Fibroblast of skin of right biceps (primary cell): ENCODE data around the gene CAMKMT.

Experiments used
- DNase-seq: peaks from one replicate; pipeline ENCODE4 v3.0.0-alpha.2; 2013

The CAMKMT gene

GRCh38 chr2:44605511-44605910 is 243.8 kb downstream of the CAMKMT start:
- DNase-seq: no peak

GRCh38 chr2:44612276-44612675 is 250.5 kb downstream of the CAMKMT start:
- no peak for DNase-seq

GRCh38 chr2:44614940-44615339 is 253.2 kb downstream of the CAMKMT start:
- DNase-seq: no peak

- no peak for DNase-seq
These were observed 254.3 kb downstream of the CAMKMT start for GRCh38 chr2:44615950-44616518.

- DNase-seq: no peak
These were observed 255.0 kb downstream of the CAMKMT start for GRCh38 chr2:44616667-44617155.

- no peak for DNase-seq
These were observed 256.7 kb downstream of the CAMKMT start for GRCh38 chr2:44618251-44619023.

- no peak for DNase-seq
These were observed 258.6 kb downstream of the CAMKMT start for GRCh38 chr2:44620189-44620990.

GRCh38 chr2:44623622-44624351 is 262.0 kb downstream of the CAMKMT start:
- DNase-seq: no peak

GRCh38 chr2:44628297-44628696 is 266.6 kb downstream of the CAMKMT start:
- no peak for DNase-seq

- no peak for DNase-seq
These were observed 271.4 kb downstream of the CAMKMT start for GRCh38 chr2:44632931-44633689.

- no peak for DNase-seq
These were observed 274.0 kb downstream of the CAMKMT start for GRCh38 chr2:44635725-44636124.

GRCh38 chr2:44638649-44639048 is 276.9 kb downstream of the CAMKMT start:
- DNase-seq: no peak

GRCh38 chr2:44639399-44639798 is 277.7 kb downstream of the CAMKMT start:
- no peak for DNase-seq

- DNase-seq: no peak
These were observed 280.5 kb downstream of the CAMKMT start for GRCh38 chr2:44642123-44642857.

- DNase-seq: no peak
These were observed 284.2 kb downstream of the CAMKMT start for GRCh38 chr2:44645937-44646336.

GRCh38 chr2:44649381-44649780 is 287.6 kb downstream of the CAMKMT start:
- DNase-seq: no peak

- no peak for DNase-seq
These were observed 289.0 kb downstream of the CAMKMT start for GRCh38 chr2:44650796-44651195.

GRCh38 chr2:44651974-44652373 is 290.2 kb downstream of the CAMKMT start:
- DNase-seq: no peak

GRCh38 chr2:44652701-44653100 is 291.0 kb downstream of the CAMKMT start:
- no peak for DNase-seq

GRCh38 chr2:44655401-44655864 is 293.7 kb downstream of the CAMKMT start:
- DNase-seq: no peak

GRCh38 chr2:44656460-44656859 is 294.7 kb downstream of the CAMKMT start:
- no peak for DNase-seq
